Measurements from ENCODE around the gene TOMT. TPM values are rescaled to one million over a fixed set of nuclear protein-coding genes. Genes with fewer than 3 reads are reported as not detected.

Gene TOMT
- total and polyA plus RNA-seq, 2 of the 13 experiments (the other 11 are each of a cell fraction or from before 2014, with no cell fraction given) = not detected

- H4K20me1 ChIP-seq (ENCODE audit: insufficient read depth, low read length) = no peaks in the 10 kb centered on the region
- H3K9ac ChIP-seq (ENCODE audit: insufficient read depth, low read depth, low read length) = no peak overlapping the region
- 75% methylated on average over 2 of the region's 2 CpGs for WGBS (ENCODE audit: low lambda C conversion rate)
- H3K4me3 ChIP-seq (replicated peaks in 1 of 3; ENCODE audit: insufficient read depth in 1 of 3, low read depth in 2 of 3, low read length in 3 of 3) = no peak overlapping the region
- intact Hi-C loops (cut with micrococcal nuclease; ENCODE audit: unreplicated experiment) = no loop called here
- no peak overlapping the region for H3K27ac ChIP-seq (ENCODE audit: extremely low read length, insufficient read depth, low read length)
- ATAC-seq (no peak), DNase-seq (ENCODE audit: low spot score) (no peak), FAIRE-seq (no peak)
- no peaks in the 10 kb centered on the region for H3K9me3 ChIP-seq (ENCODE audit: low read length)
- peaks cover 0 to 1% of the 10 kb centered on the region in 2 experiments; a peak in 2 of 5 replicates for H3K27me3 ChIP-seq (ENCODE audit: control insufficient read depth in 1 of 2, insufficient read depth in 2 of 2, low read length in 2 of 2)
- ChIA-PET CTCF (ENCODE audit: low intra/inter-chr PET ratio, low total read pairs) (no interaction called here), POLR2A (no interaction called here)
- no peak overlapping the region for H2AFZ ChIP-seq (ENCODE audit: low read length)
- no peak overlapping the region for H3K4me2 ChIP-seq (ENCODE audit: low read depth, low read length)
- TF ChIP-seq ZNF678 (CRISPR knock-in tag; IDR thresholded peaks at IDR 0.05) (no peak), ZSCAN31 (CRISPR knock-in tag; IDR thresholded peaks at IDR 0.05; ENCODE audit: low read depth) (no peak)
- H3K36me3 ChIP-seq (replicated peaks in 1 of 2; ENCODE audit: control insufficient read depth in 1 of 2, insufficient read depth in 2 of 2, low read length in 2 of 2) = no peaks in the 10 kb centered on the region
- BruUV-seq (replicated peaks) = no TSS peak
- in situ Hi-C loops (cut with HindIII; ENCODE audit: extremely low pct_ligation_motif_present, low pct_unique_long_range_greater_than_20kb) = no loop called here
- H3K79me2 ChIP-seq (ENCODE audit: insufficient read depth, low read length) = no peaks in the 10 kb centered on the region
- no peaks in the 10 kb centered on the region for H3K4me1 ChIP-seq (ENCODE audit: insufficient read depth, low read length)
Measured at GRCh38 chr11:72140661-72141060, 34.9 kb downstream of the TOMT start.

DNA sequence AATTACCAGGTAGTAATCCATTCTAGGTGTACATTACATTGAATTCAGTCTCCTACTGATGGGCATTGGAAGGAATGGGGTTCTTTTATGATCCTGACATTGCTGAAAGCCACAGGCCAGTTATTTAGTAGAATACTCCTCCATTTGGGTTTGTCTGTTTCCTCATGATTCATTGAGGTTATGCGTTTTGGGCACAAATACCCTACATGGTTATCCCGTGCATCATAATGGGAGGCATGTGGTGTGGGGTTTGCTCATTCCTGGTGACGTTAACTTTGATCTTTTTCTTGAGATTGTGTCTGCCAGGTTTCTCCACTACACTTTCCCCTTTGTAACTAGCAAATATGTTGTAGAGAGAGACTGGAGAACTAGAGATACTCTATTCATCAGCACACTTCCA, 35.3 kb downstream of the TOMT start:
- Histone ChIP-seq H3K9me3 (ENCODE audit: low read length) (no peaks in the 10 kb centered on the region), H2AFZ (ENCODE audit: low read length) (no peak overlapping the region), H3K9ac (ENCODE audit: insufficient read depth, low read depth, low read length) (no peak overlapping the region), H3K27ac (ENCODE audit: extremely low read length, insufficient read depth, low read length) (no peak overlapping the region), H3K36me3 (replicated peaks in 1 of 2; ENCODE audit: control insufficient read depth in 1 of 2, insufficient read depth in 2 of 2, low read length in 2 of 2) (no peaks in the 10 kb centered on the region), H4K20me1 (ENCODE audit: insufficient read depth, low read length) (no peaks in the 10 kb centered on the region), H3K4me2 (ENCODE audit: low read depth, low read length) (no peak overlapping the region), H3K27me3 (ENCODE audit: control insufficient read depth in 1 of 2, insufficient read depth in 2 of 2, low read length in 2 of 2) (peaks cover 0 to 1% of the 10 kb centered on the region in 2 experiments; a peak in 2 of 5 replicates), H3K4me3 (replicated peaks in 1 of 3; ENCODE audit: insufficient read depth in 1 of 3, low read depth in 2 of 3, low read length in 3 of 3) (no peak overlapping the region), H3K4me1 (ENCODE audit: insufficient read depth, low read length) (no peaks in the 10 kb centered on the region), H3K79me2 (ENCODE audit: insufficient read depth, low read length) (no peaks in the 10 kb centered on the region)
- in situ Hi-C loops (cut with HindIII; ENCODE audit: extremely low pct_ligation_motif_present, low pct_unique_long_range_greater_than_20kb) = no loop called here
- intact Hi-C loops (cut with micrococcal nuclease; ENCODE audit: unreplicated experiment) = no loop called here
- FAIRE-seq (no peak), ATAC-seq (no peak), DNase-seq (ENCODE audit: low spot score) (no peak)
- WGBS (ENCODE audit: low lambda C conversion rate) = 42% methylated on average over 3 of the region's 3 CpGs
- CTCF ChIA-PET (ENCODE audit: low intra/inter-chr PET ratio, low total read pairs) = no interaction called here
- POLR2A ChIA-PET = no interaction called here
- BruUV-seq (replicated peaks) = no TSS peak
- TF ChIP-seq NR1H2 (CRISPR knock-in tag; IDR thresholded peaks at IDR 0.05; ENCODE audit: borderline replicate concordance, low read depth) (no peak), SALL2 (CRISPR knock-in tag; IDR thresholded peaks at IDR 0.05) (no peak), NR2F2 (IDR thresholded peaks at IDR 0.05; ENCODE audit: borderline replicate concordance, low read depth) (no peak), ZNF276 (CRISPR knock-in tag; IDR thresholded peaks at IDR 0.05; ENCODE audit: low read depth) (no peak)
- TF ChIP-seq, protein P1, sequence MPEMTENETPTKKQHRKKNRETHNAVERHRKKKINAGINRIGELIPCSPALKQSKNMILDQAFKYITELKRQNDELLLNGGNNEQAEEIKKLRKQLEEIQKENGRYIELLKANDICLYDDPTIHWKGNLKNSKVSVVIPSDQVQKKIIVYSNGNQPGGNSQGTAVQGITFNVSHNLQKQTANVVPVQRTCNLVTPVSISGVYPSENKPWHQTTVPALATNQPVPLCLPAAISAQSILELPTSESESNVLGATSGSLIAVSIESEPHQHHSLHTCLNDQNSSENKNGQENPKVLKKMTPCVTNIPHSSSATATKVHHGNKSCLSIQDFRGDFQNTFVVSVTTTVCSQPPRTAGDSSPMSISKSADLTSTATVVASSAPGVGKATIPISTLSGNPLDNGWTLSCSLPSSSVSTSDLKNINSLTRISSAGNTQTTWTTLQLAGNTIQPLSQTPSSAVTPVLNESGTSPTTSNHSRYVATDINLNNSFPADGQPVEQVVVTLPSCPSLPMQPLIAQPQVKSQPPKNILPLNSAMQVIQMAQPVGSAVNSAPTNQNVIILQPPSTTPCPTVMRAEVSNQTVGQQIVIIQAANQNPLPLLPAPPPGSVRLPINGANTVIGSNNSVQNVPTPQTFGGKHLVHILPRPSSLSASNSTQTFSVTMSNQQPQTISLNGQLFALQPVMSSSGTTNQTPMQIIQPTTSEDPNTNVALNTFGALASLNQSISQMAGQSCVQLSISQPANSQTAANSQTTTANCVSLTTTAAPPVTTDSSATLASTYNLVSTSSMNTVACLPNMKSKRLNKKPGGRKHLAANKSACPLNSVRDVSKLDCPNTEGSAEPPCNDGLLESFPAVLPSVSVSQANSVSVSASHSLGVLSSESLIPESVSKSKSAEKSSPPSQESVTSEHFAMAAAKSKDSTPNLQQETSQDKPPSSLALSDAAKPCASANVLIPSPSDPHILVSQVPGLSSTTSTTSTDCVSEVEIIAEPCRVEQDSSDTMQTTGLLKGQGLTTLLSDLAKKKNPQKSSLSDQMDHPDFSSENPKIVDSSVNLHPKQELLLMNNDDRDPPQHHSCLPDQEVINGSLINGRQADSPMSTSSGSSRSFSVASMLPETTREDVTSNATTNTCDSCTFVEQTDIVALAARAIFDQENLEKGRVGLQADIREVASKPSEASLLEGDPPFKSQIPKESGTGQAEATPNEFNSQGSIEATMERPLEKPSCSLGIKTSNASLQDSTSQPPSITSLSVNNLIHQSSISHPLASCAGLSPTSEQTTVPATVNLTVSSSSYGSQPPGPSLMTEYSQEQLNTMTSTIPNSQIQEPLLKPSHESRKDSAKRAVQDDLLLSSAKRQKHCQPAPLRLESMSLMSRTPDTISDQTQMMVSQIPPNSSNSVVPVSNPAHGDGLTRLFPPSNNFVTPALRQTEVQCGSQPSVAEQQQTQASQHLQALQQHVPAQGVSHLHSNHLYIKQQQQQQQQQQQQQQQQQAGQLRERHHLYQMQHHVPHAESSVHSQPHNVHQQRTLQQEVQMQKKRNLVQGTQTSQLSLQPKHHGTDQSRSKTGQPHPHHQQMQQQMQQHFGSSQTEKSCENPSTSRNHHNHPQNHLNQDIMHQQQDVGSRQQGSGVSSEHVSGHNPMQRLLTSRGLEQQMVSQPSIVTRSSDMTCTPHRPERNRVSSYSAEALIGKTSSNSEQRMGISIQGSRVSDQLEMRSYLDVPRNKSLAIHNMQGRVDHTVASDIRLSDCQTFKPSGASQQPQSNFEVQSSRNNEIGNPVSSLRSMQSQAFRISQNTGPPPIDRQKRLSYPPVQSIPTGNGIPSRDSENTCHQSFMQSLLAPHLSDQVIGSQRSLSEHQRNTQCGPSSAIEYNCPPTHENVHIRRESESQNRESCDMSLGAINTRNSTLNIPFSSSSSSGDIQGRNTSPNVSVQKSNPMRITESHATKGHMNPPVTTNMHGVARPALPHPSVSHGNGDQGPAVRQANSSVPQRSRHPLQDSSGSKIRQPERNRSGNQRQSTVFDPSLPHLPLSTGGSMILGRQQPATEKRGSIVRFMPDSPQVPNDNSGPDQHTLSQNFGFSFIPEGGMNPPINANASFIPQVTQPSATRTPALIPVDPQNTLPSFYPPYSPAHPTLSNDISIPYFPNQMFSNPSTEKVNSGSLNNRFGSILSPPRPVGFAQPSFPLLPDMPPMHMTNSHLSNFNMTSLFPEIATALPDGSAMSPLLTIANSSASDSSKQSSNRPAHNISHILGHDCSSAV (CRISPR knock-in tag; IDR thresholded peaks at IDR 0.05; ENCODE audit: borderline replicate concordance) = no peak

Measured in HepG2 (cell line).